NCI-H1048 (cell line): ENCODE measurements around the gene UBXN10.

Source experiments
- DNase-seq: peaks from one replicate; lab custom pipeline; 2025; lab: John Stamatoyannopoulos, UW

UBXN10 gene

GRCh38 chr1:20234788-20235535, 49.1 kb downstream of the UBXN10 start:
- DNase-seq: no peak

GRCh38 chr1:20237646-20238045, 51.8 kb downstream of the UBXN10 start:
- no peak for DNase-seq

GRCh38 chr1:20240012-20240411, 54.1 kb downstream of the UBXN10 start:
- no peak for DNase-seq

- no peak for DNase-seq
Observed at GRCh38 chr1:20242890-20243479, 57.1 kb downstream of the UBXN10 start.
